CD1c-positive myeloid dendritic cell (primary cell): ENCODE results near the gene GMDS.
A peak's percentile ranks its signal among the peaks of the same experiment; 100 is the strongest.
"Not testable (repeated sequence)": the region's sequence is repeated elsewhere in the genome, so short reads cannot be mapped to it uniquely, and the experiment has no call there.

Source experiments
- DNase-seq: peaks from one replicate; pipeline ENCODE4 v3.0.0-alpha.2; 2016; ENCODE audit errors: extremely low spot score

Gene GMDS

GRCh38 chr6:1686117-1687098, 559.0 kb downstream of the GMDS start:
- DNase-seq: no peak

GRCh38 chr6:1679688-1680068, 565.7 kb downstream of the GMDS start:
- DNase-seq: no peak

- no peak for DNase-seq
Measured at GRCh38 chr6:1679031-1679687, 566.2 kb downstream of the GMDS start.

- no peak for DNase-seq
Measured at GRCh38 chr6:1678201-1678600, 567.2 kb downstream of the GMDS start.

GRCh38 chr6:1672379-1672778, 573.0 kb downstream of the GMDS start:
- no peak for DNase-seq

- DNase-seq: no peak
Measured at GRCh38 chr6:1670711-1671462, 574.5 kb downstream of the GMDS start.

GRCh38 chr6:1669996-1670395, 575.4 kb downstream of the GMDS start:
- no peak for DNase-seq

GRCh38 chr6:1668456-1668855, 576.9 kb downstream of the GMDS start:
- DNase-seq: not testable (repeated sequence)

- no peak for DNase-seq
Measured at GRCh38 chr6:1667805-1668175, 577.6 kb downstream of the GMDS start.

GRCh38 chr6:1667012-1667804, 578.2 kb downstream of the GMDS start:
- DNase-seq: no peak

- DNase-seq: peak; percentile 45
Measured at GRCh38 chr6:1665214-1665613, 580.2 kb downstream of the GMDS start.

GRCh38 chr6:1664329-1664728, 581.1 kb downstream of the GMDS start:
- DNase-seq: no peak

GRCh38 chr6:1663511-1663910, 581.9 kb downstream of the GMDS start:
- DNase-seq: no peak

- DNase-seq: no peak
Measured at GRCh38 chr6:1662534-1662933, 582.9 kb downstream of the GMDS start.

- DNase-seq: no peak
Measured at GRCh38 chr6:1659816-1660215, 585.6 kb downstream of the GMDS start.

GRCh38 chr6:1658212-1659005, 587.0 kb downstream of the GMDS start:
- no peak for DNase-seq

GRCh38 chr6:1657771-1658165, 587.6 kb downstream of the GMDS start:
- DNase-seq: no peak

- no peak for DNase-seq
Measured at GRCh38 chr6:1657116-1657770, 588.2 kb downstream of the GMDS start.

GRCh38 chr6:1654054-1654453, 591.4 kb downstream of the GMDS start:
- peak; percentile 9 for DNase-seq

- DNase-seq: no peak
Measured at GRCh38 chr6:1652842-1653241, 592.6 kb downstream of the GMDS start.
